Nephron (organoid): ENCODE data around the gene TAF11L4.
"Not testable (repeated sequence)": the region's sequence is repeated elsewhere in the genome, so short reads cannot be mapped to it uniquely, and the experiment has no call there.

Experiments
- H3K27ac Mint-ChIP-seq, 3 experiments: 2 replicates each; pipeline ENCODE4 v1.8.0; 2020; ENCODE audit warnings: mixed read lengths in 3 of 3, mild to moderate bottlenecking in 2 of 3, moderate library complexity in 1 of 3
- H3K27me3 Mint-ChIP-seq: 2 replicates; pipeline ENCODE4 v1.8.0; 2021; ENCODE audit warnings: low read depth, mild to moderate bottlenecking, moderate library complexity, mixed read lengths
- H3K36me3 Mint-ChIP-seq: 2 replicates; pipeline ENCODE4 v1.8.0; 2020; ENCODE audit warnings: low read depth, mixed read lengths
- H3K4me1 Mint-ChIP-seq: 2 replicates; pipeline ENCODE4 v1.8.0; 2020; ENCODE audit warnings: mixed read lengths
- H3K4me3 Mint-ChIP-seq, 3 experiments: 2 replicates each; pipeline ENCODE4 v1.8.0; 2020; ENCODE audit warnings: mild to moderate bottlenecking in 3 of 3, mixed read lengths in 3 of 3, moderate library complexity in 2 of 3
- H3K9me3 Mint-ChIP-seq: 2 replicates; pipeline ENCODE4 v1.8.0; 2020; ENCODE audit warnings: mixed read lengths
- TF ChIP-seq, protein P1 (sequence below), 3 experiments: fragments of 200-600 bp; sonication (generic); IDR thresholded peaks; one replicate each; pipeline ENCODE4 v1.5.0; 2021; ENCODE audit warnings: antibody characterized with exemption in 3 of 3; ENCODE audit not compliant: unreplicated experiment in 3 of 3

The TAF11L4 gene

GRCh38 chr5:17487174-17487512 lies 34.5 kb upstream of the TAF11L4 start:
- Mint-ChIP-seq H3K9me3 (no peaks in the 10 kb centered on the region), H3K27me3 (peaks cover 17% of the 10 kb centered on the region), H3K36me3 (no peaks in the 10 kb centered on the region), H3K27ac (no peak overlapping the region), H3K4me1 (no peaks in the 10 kb centered on the region), H3K4me3 (no peak overlapping the region)
- TF ChIP-seq, protein P1, sequence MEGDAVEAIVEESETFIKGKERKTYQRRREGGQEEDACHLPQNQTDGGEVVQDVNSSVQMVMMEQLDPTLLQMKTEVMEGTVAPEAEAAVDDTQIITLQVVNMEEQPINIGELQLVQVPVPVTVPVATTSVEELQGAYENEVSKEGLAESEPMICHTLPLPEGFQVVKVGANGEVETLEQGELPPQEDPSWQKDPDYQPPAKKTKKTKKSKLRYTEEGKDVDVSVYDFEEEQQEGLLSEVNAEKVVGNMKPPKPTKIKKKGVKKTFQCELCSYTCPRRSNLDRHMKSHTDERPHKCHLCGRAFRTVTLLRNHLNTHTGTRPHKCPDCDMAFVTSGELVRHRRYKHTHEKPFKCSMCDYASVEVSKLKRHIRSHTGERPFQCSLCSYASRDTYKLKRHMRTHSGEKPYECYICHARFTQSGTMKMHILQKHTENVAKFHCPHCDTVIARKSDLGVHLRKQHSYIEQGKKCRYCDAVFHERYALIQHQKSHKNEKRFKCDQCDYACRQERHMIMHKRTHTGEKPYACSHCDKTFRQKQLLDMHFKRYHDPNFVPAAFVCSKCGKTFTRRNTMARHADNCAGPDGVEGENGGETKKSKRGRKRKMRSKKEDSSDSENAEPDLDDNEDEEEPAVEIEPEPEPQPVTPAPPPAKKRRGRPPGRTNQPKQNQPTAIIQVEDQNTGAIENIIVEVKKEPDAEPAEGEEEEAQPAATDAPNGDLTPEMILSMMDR (IDR thresholded peaks at IDR 0.05; ENCODE audit: unreplicated experiment in 3 of 3): no peak

- H3K27me3 Mint-ChIP-seq, H3K9me3 Mint-ChIP-seq, H3K4me3 Mint-ChIP-seq, H3K27ac Mint-ChIP-seq, H3K4me1 Mint-ChIP-seq, H3K36me3 Mint-ChIP-seq: not testable (repeated sequence)
These were observed 30.3 kb upstream of the TAF11L4 start for GRCh38 chr5:17491257-17491656.

DNA sequence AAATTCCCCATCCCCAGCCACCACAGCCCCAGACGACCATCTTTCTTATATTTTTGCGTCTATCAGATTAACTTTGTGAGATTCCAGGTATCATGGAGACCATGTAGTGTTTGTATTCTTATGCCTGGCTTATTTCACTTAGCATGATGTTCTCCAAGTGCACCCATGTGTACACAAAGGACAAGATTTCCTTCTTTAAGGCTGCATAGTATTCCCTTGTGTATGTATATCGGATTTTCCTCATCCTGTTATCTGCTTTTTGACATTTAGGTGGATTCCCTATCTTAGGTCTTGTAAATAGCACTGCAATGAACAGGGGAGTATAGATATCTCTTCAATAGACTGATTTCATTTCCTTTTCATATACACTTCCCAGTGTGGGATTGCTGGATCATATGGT lies 28.8 kb upstream of the TAF11L4 start:
- H3K27ac Mint-ChIP-seq: no peak overlapping the region

GRCh38 chr5:17497446-17497845 lies 24.2 kb upstream of the TAF11L4 start:
- Mint-ChIP-seq H3K9me3 (peaks cover 6% of the 10 kb centered on the region), H3K36me3 (no peaks in the 10 kb centered on the region), H3K4me3 (no peak overlapping the region), H3K4me1 (no peaks in the 10 kb centered on the region), H3K27me3 (peaks cover 4% of the 10 kb centered on the region), H3K27ac (no peak overlapping the region)
- TF ChIP-seq, protein P1 (IDR thresholded peaks at IDR 0.05; ENCODE audit: unreplicated experiment in 3 of 3): no peak

More for the DNA sequence above, 28.8 kb upstream of the TAF11L4 start:
- Mint-ChIP-seq H3K27me3 (peaks cover 3% of the 10 kb centered on the region), H3K9me3 (peaks cover 3% of the 10 kb centered on the region), H3K4me3 (no peak overlapping the region), H3K36me3 (no peaks in the 10 kb centered on the region), H3K4me1 (no peaks in the 10 kb centered on the region)
- TF ChIP-seq, protein P1 (IDR thresholded peaks at IDR 0.05; ENCODE audit: unreplicated experiment in 3 of 3): no peak

DNA sequence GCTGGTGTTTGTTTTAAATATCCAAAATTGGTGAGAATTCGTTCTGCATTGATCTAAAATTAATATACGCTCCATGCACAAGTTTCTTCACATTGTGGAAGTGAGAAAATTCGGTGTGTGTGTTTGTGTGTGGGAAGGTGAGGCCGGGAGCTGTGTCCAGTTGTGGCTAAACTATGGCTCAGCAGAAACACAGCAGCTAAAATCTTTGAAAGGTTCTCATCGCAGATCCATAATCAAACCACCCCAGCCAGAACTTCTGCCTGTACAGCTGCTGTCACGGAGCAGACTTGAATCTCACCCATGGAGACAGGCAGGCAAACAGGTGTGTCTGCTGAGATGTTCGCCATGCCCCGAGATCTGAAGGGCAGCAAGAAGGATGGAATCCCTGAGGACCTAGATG lies 23.7 kb upstream of the TAF11L4 start, which contains the start of gene TAF11L2:
TSS of gene TAF11L2 (plus strand) at position 301 of the 400 bp plus-strand sequence.
- H3K36me3 Mint-ChIP-seq, H3K27me3 Mint-ChIP-seq, H3K9me3 Mint-ChIP-seq, H3K4me1 Mint-ChIP-seq, H3K27ac Mint-ChIP-seq, H3K4me3 Mint-ChIP-seq: not testable (repeated sequence)

- Mint-ChIP-seq H3K4me1 (no peaks in the 10 kb centered on the region), H3K27ac (no peak overlapping the region), H3K36me3 (no peaks in the 10 kb centered on the region), H3K4me3 (no peak overlapping the region), H3K27me3 (peaks cover 8% of the 10 kb centered on the region), H3K9me3 (no peaks in the 10 kb centered on the region)
- TF ChIP-seq, protein P1 (IDR thresholded peaks at IDR 0.05; ENCODE audit: unreplicated experiment in 3 of 3): no peak
These were observed 9.8 kb upstream of the TAF11L4 start for GRCh38 chr5:17511775-17512325.

DNA sequence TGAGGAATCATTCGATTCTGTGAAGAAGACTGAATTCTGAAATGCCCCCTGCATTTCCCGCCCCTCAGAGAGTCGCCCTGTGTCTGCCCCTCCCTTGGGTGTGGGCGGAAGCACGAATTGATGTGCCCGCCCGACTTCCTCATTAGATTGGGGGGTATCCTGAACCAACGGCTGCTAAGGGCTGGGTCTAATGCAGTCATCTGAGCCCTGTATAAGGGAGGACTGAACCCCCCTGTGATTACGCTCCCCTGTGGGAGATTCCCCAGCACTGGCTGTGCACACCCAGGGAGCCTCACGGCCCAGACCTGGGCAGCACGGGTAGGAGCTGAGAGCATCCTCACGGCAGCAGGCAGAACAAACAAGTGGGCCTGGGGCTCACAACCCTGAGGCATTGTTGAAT lies 4.1 kb upstream of the TAF11L4 start:
- not testable (repeated sequence) for H3K27ac Mint-ChIP-seq, H3K4me3 Mint-ChIP-seq, H3K9me3 Mint-ChIP-seq, H3K36me3 Mint-ChIP-seq, H3K4me1 Mint-ChIP-seq, H3K27me3 Mint-ChIP-seq

GRCh38 chr5:17518067-17518466 lies 3.5 kb upstream of the TAF11L4 start, which contains the start of gene TAF11L3:
TSS of gene TAF11L3 (plus strand) at chr5:17518367.
- not testable (repeated sequence) for H3K36me3 Mint-ChIP-seq, H3K4me3 Mint-ChIP-seq, H3K27ac Mint-ChIP-seq, H3K27me3 Mint-ChIP-seq, H3K4me1 Mint-ChIP-seq, H3K9me3 Mint-ChIP-seq

DNA sequence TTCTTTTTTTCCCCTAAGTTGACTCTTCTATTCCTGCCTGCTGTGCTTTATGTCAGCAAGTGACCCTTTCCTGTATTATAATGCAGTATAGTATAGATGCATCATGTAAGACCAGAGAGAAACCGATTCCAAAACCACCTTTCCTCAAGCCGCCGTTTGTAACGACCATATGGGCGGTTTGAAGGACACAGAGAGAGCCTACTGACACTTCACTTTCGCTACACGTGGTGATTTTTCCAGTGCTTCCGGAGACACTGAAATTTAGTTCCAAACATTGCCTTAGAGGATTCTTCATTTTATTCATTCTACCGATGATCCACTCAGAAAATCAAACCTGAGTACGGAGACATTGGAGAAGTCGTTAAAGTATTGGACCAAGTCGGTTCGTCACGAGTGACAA lies 2.1 kb upstream of the TAF11L4 start:
- not testable (repeated sequence) for H3K4me3 Mint-ChIP-seq, H3K9me3 Mint-ChIP-seq, H3K36me3 Mint-ChIP-seq

GRCh38 chr5:17524935-17525334 lies 3.3 kb downstream of the TAF11L4 start, which contains the start of gene TAF11L5:
TSS of gene TAF11L5 (plus strand) at chr5:17525235.
- H3K27me3 Mint-ChIP-seq, H3K36me3 Mint-ChIP-seq, H3K9me3 Mint-ChIP-seq, H3K4me3 Mint-ChIP-seq, H3K27ac Mint-ChIP-seq, H3K4me1 Mint-ChIP-seq: not testable (repeated sequence)

More for the DNA sequence above, 2.1 kb upstream of the TAF11L4 start:
- not testable (repeated sequence) for H3K27ac Mint-ChIP-seq, H3K27me3 Mint-ChIP-seq, H3K4me1 Mint-ChIP-seq

- not testable (repeated sequence) for H3K4me1 Mint-ChIP-seq, H3K27ac Mint-ChIP-seq, H3K4me3 Mint-ChIP-seq, H3K36me3 Mint-ChIP-seq, H3K27me3 Mint-ChIP-seq, H3K9me3 Mint-ChIP-seq
These were observed 4.9 kb downstream of the TAF11L4 start for GRCh38 chr5:17526504-17526903.
